Vagina (tissue), 2 donors: ENCODE data around the gene ASCC2.

ENCODE experiments used
- CTCF ChIP-seq, 3 experiments: fragments of 450-650 bp in 2 of 3; fragments of 200-600 bp in 1 of 3; sonication (generic) in 1 of 3; IDR thresholded peaks; one replicate each; pipeline ENCODE4 v1.5.1; 2017 to 2019; ENCODE audit warnings: antibody characterized with exemption in 3 of 3, mild to moderate bottlenecking in 2 of 3, moderate library complexity in 2 of 3
- POLR2A ChIP-seq, 2 donors: fragments of 450-650 bp; IDR thresholded peaks; one replicate each; pipeline ENCODE4 v1.6.1; 2017; ENCODE audit warnings: antibody characterized with exemption in 2 of 2, mild to moderate bottlenecking in 2 of 2, moderate library complexity in 2 of 2

GRCh38 chr22:29837741-29838598 lies at the start of gene ASCC2:
- no peak for TF ChIP-seq CTCF (IDR thresholded peaks at IDR 0.05)
- peak in 1 of 2 donors; percentile 52 for TF ChIP-seq POLR2A (IDR thresholded peaks at IDR 0.05)
